K562 (cell line): Measurements from ENCODE around the gene MYEF2.

ENCODE experiments used
- ARNT ChIP-seq, 2 experiments: fragments of 450-650 bp; IDR thresholded peaks; 2 replicates each; pipeline ENCODE4 v1.6.1; 2016; ENCODE audit warnings: mild to moderate bottlenecking in 1 of 2
- CTCF ChIP-seq, 3 experiments: IDR thresholded peaks in 2 of 3; conservative IDR thresholded peaks in 1 of 3; 2 replicates each; pipeline ENCODE4 v1.5.1; 2011 to 2012; ENCODE audit warnings: low read length in 3 of 3, mild to moderate bottlenecking in 3 of 3, control low read depth in 2 of 3, improper control_type of control experiment in 1 of 3, inconsistent platforms in 1 of 3, low read depth in 1 of 3, mixed read lengths in 1 of 3, moderate library complexity in 1 of 3; ENCODE audit not compliant: insufficient read depth in 2 of 3
- GTF2F1 ChIP-seq: IDR thresholded peaks from 2 replicates; pipeline ENCODE4 v1.6.1; 2011; ENCODE audit warnings: low read depth, low read length, improper control_type of control experiment
- JUN ChIP-seq, 2 experiments: sonication (generic) in 1 of 2; formaldehyde crosslinking in 1 of 2; IDR thresholded peaks; 2 replicates each; pipeline versions ENCODE4 v1.6.1 to v1.8.0; 2012 to 2022; ENCODE audit warnings: borderline replicate concordance in 2 of 2, mild to moderate bottlenecking in 2 of 2, improper control_type of control experiment in 1 of 2, low read depth in 1 of 2, low read length in 1 of 2, missing genetic modification reagents in 1 of 2
- PRPF4 ChIP-seq: fragments of 200-400 bp; formaldehyde crosslinking; IDR thresholded peaks from one replicate; pipeline ENCODE4 v1.6.1; 2017; ENCODE audit warnings: low read length, low read depth, mild to moderate bottlenecking; ENCODE audit not compliant: insufficient read depth, poor library complexity, severe bottlenecking
- ZNF384 ChIP-seq: IDR thresholded peaks from 2 replicates; pipeline ENCODE4 v1.6.1; 2012; ENCODE audit warnings: low read depth, low read length, improper control_type of control experiment

GRCh38 chr15:48126667-48127355, 51.3 kb downstream of the MYEF2 start:
- no peak for TF ChIP-seq ARNT (IDR thresholded peaks at IDR 0.05)
- TF ChIP-seq PRPF4 = no peak
- TF ChIP-seq CTCF (IDR thresholded peaks at IDR 0.05 in 2 of 3, conservative IDR thresholded peaks at IDR 0.05 in 1 of 3; ENCODE audit: insufficient read depth in 2 of 3, low read depth in 1 of 3, low read length in 3 of 3) = no peak
- no peak for TF ChIP-seq JUN (IDR thresholded peaks at IDR 0.05; ENCODE audit: borderline replicate concordance, low read depth, low read length)
- no peak for TF ChIP-seq JUN (CRISPR knock-in tag; IDR thresholded peaks at IDR 0.05; ENCODE audit: borderline replicate concordance)
- TF ChIP-seq GTF2F1 = no peak
- no peak for TF ChIP-seq ZNF384
